Measurements from ENCODE around the gene VWF.
"Not testable (repeated sequence)": the region's sequence is repeated elsewhere in the genome, so short reads cannot be mapped to it uniquely, and the experiment has no call there.

The VWF gene

DNA sequence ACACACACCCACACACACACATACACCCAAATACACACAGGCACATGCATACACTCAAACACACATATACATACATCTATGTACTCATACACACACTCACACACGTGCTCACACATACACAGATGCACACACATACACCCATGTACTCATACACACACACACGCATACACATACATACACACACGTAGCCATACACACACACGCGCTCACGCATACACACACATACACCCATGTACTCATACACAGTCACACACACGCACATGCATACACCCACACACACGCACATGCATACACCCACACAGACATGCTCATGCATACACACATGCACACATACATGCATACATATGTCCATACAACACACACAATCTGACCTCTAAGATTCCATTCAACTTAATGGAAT, 91.7 kb downstream of the VWF start:
- DNase-seq (ENCODE audit: low read depth), result no peak

GRCh38 chr12:6031001-6031400, 93.5 kb downstream of the VWF start:
- DNase-seq (ENCODE audit: low read depth), result no peak

GRCh38 chr12:6030081-6030480, 94.4 kb downstream of the VWF start:
- no peak for DNase-seq (ENCODE audit: low read depth)

DNA sequence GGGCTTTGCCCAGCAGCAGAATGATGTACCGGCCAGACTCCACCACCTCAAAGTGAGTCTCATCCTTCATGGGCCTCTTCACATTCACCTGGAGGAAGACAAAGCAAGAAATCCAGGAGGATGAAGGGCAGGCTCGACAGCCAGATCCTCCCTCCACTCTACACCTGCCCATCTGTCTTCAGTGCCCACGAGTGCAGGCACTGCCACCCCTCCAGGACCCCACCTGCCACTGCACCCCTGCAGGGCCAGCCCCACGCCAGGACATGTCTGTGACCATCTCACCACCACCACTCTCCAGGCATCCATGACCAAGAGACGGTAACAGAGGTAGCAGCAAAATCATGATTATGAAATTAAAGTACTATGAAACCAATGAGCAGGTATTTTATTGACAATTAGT, 95.1 kb downstream of the VWF start:
- no peak for DNase-seq (ENCODE audit: low read depth)

GRCh38 chr12:6026998-6027397, 97.5 kb downstream of the VWF start:
- no peak for DNase-seq (ENCODE audit: low read depth)

- not testable (repeated sequence) for DNase-seq (ENCODE audit: low read depth)
These were observed 98.7 kb downstream of the VWF start for GRCh38 chr12:6025703-6026298.

DNA sequence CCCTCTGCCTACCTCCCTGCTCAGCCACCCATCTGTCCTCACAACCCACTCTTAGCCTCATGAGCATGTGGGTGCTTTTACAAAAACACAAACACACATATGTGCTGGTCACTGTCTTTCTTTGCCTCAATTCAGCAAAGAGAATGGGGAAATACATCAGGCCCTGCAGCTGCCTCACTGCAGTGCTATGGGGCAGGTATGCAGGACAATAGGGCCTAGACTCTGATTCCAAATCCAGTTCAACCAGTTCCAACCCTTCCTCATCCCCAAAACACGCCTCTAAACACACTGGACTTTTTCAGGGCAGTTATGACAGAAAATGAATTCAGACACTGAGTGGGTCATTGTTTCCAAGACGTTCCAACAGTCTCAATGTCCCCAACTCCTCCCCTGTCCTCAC, 100.4 kb downstream of the VWF start:
- not testable (repeated sequence) for DNase-seq (ENCODE audit: low read depth)

DNA sequence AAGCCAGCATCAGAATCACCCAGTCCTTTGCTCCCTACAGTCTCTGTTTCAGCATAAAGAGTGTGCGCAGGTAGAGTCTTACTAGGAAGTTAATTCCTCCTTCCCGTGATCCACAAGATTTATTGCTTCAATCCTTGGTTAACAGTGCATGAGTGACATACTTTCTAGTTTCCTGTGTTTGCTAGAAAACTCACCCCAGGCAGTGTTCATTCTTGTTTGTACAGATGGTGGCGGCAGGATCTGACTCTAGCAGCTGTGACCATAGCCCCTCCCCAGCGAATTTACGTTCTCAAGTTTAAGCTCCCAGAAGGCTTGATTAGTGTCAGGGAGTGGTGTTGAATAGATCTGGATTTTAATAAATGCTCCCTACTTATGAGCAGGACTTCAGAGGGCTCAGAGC, 103.5 kb downstream of the VWF start:
- no peak for DNase-seq (ENCODE audit: low read depth)

DNA sequence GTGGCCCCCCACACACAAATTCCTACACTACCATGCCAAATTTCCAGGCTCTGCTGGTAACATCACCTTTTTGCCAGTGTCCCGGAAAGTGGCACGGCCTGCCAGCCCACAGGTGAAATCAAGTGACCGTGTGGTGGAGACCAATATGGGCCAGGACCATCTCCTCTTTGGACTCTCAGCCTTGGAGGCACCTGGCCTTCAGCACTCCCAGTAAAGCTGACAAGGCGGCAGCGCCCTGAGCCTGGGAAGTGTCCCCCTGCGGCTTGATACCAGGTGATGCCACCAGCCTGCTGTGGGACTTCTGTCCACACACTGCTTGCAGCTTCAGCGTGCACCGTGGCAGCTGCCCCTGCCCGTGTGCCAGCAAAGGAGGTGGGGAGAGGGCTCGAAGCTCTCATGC, 104.0 kb downstream of the VWF start:
- not testable (repeated sequence) for DNase-seq (ENCODE audit: low read depth)

- DNase-seq (ENCODE audit: low read depth), result not testable (repeated sequence)
These were observed 105.2 kb downstream of the VWF start for GRCh38 chr12:6019256-6019655.

- DNase-seq (ENCODE audit: low read depth), result no peak
These were observed 106.2 kb downstream of the VWF start for GRCh38 chr12:6018265-6018664.

DNA sequence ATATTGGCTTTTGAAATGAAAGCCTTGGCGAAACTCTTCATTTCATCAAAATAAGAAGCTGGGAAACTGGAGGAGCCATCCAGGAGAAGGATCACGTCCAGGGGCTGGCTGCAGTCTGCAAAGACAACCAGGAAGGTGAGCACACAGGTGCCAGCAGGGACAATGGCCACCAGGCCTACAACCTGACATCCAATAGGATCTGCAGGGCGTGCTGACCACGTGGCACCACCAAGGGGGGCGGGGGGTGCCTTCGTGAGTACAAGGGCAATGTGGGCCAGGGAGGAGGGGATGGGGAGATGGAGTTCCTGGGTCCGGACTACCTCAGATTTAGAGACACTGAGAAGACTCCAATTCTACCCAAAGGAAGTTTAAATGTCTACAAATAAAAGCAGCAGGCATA, 107.7 kb downstream of the VWF start:
- no peak for DNase-seq (ENCODE audit: low read depth)

- not testable (repeated sequence) for DNase-seq (ENCODE audit: low read depth)
These were observed 108.5 kb downstream of the VWF start for GRCh38 chr12:6016004-6016403.

DNA sequence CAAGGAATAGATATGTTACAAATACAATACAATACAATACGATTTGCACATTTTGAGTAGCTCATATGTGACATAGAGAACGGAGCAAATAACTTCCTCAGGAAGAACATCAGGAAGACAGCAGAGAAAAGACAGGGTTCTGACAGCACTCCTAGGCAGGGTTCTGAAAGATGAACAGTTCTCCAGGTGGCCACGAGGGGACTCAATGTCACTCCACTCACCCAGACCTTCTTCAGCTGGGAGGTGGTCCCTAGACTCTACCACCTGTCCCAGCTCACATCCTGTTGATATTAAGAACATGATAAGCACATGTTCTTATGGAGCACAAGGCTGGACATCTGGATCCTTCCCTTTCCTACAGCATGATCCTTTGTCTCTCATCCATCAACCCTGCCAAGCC, 109.2 kb downstream of the VWF start:
- not testable (repeated sequence) for DNase-seq (ENCODE audit: low read depth)

GRCh38 chr12:6010631-6011350, 113.7 kb downstream of the VWF start:
- not testable (repeated sequence) for DNase-seq (ENCODE audit: low read depth)

GRCh38 chr12:5997260-5997659, 127.2 kb downstream of the VWF start:
- DNase-seq (ENCODE audit: low read depth), result no peak

GRCh38 chr12:5996459-5996858, 128.0 kb downstream of the VWF start:
- no peak for DNase-seq (ENCODE audit: low read depth)

GRCh38 chr12:5989621-5990020, 134.8 kb downstream of the VWF start:
- DNase-seq (ENCODE audit: low read depth), result no peak

- DNase-seq (ENCODE audit: low read depth), result peak; percentile 47
These were observed 135.8 kb downstream of the VWF start for GRCh38 chr12:5988659-5989116.

- DNase-seq (ENCODE audit: low read depth), result no peak
These were observed 136.4 kb downstream of the VWF start for GRCh38 chr12:5988088-5988487.

DNA sequence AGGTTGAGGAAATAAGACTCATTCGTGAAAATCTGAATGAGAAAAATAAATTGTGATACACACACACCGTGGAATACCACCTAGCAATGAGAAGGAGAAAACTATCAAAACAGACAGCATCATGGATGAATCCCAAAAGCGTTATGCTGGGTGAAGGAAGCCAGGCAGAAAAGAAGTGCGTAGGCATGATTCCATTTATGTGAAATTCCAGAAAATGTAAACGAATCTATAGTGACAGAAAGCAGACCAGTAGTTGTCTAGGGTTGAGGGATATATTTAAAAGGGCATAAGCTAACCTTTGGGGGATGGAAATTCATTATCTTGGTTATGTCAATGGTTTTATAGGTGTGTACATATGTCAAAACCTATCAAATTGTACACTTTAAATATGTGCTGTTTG, 136.9 kb downstream of the VWF start:
- no peak for DNase-seq (ENCODE audit: low read depth)

DNA sequence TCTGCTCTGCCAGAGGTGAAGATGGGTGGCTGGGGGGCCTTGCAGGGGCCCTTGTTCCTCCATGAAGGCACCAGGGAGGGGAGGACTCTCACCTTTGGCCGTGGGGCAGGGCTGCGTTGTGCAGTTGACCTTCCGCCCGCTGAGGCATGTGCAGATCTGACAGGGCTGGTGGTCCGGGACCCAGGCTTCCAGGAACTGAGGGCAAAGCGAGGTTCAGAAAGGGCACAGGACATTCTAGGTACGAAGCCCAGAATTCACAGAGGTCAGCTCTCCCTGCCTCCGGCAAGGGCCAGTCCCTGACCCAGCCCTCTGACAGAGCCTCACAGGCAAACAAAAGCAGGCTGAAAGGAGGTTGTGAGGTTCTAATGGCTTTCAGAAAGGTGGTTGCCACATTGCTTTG, 139.0 kb downstream of the VWF start:
- no peak for DNase-seq (ENCODE audit: low read depth)

GRCh38 chr12:5984873-5985272, 139.6 kb downstream of the VWF start:
- no peak for DNase-seq (ENCODE audit: low read depth)

DNA sequence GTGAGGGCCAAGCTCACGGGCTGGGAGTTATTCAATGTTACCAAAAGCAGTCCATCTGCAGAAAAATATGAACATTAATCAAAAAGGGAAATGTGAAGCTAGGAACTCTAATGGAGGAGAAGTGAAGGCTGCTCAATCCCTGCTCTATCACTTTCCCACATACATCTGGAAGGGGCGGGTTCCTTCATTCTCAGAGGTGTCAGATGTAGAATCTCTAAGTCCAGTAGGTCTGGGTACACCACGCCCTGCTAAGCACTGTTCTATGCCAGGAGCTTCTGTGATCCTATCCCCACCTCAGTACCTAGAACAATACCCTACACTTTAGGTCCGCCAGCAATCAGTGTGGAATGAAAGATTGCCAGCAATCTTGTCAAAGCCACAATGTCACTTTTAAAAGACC, 142.4 kb downstream of the VWF start:
- no peak for DNase-seq (ENCODE audit: low read depth)
